Measurements from ENCODE around the gene SMYD3.
"Not testable (repeated sequence)": the region's sequence is repeated elsewhere in the genome, so short reads cannot be mapped to it uniquely, and the experiment has no call there.

Gene SMYD3

DNA sequence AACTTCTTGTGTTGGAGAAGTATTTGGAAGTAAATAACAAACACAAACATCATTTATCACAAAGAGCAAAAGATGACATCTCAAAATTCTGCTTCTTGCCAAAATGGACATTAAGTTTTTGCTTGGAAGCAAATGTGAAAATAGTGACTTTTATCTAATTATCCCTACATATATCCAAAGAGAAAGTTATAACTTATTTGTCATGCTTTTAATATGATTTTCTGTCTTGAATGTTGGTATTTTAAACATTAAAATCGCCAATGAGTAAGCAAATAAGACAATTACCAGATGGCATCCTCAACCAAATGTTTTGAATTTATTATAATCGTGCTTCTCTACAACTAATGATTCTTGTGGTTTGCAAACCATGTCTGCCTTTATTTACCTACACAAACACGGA, 758.0 kb downstream of the SMYD3 start:
- Histone ChIP-seq H3K4me3 (IDR thresholded peaks at IDR 0.05; ENCODE audit: insufficient read depth, low read depth, low read length) (no peak overlapping the region), H3K27me3 (ENCODE audit: insufficient read depth, low read depth) (no peaks in the 10 kb centered on the region), H3K27ac (no peak overlapping the region), H3K36me3 (ENCODE audit: insufficient read depth) (no peaks in the 10 kb centered on the region), H3K4me2 (no peak overlapping the region), H3K9ac (no peak overlapping the region), H2AFZ (ENCODE audit: low read depth) (no peak overlapping the region), H4K20me1 (ENCODE audit: insufficient read depth) (no peaks in the 10 kb centered on the region), H3K4me1 (ENCODE audit: low read depth, poor library complexity, severe bottlenecking) (no peaks in the 10 kb centered on the region), H3K79me2 (ENCODE audit: insufficient read depth, low read depth) (no peaks in the 10 kb centered on the region)
- TF ChIP-seq CTCF (conservative IDR thresholded peaks at IDR 0.05; ENCODE audit: low read depth, low read length) = no peak

GRCh38 chr1:245748646-245749045, 758.4 kb downstream of the SMYD3 start:
- Histone ChIP-seq H3K4me2 (no peak overlapping the region), H3K36me3 (ENCODE audit: insufficient read depth) (no peaks in the 10 kb centered on the region), H2AFZ (ENCODE audit: low read depth) (no peak overlapping the region), H4K20me1 (ENCODE audit: insufficient read depth) (no peaks in the 10 kb centered on the region), H3K27me3 (ENCODE audit: insufficient read depth, low read depth) (no peaks in the 10 kb centered on the region), H3K79me2 (ENCODE audit: insufficient read depth, low read depth) (no peaks in the 10 kb centered on the region), H3K4me3 (IDR thresholded peaks at IDR 0.05; ENCODE audit: insufficient read depth, low read depth, low read length) (no peak overlapping the region), H3K9ac (no peak overlapping the region), H3K4me1 (ENCODE audit: low read depth, poor library complexity, severe bottlenecking) (no peaks in the 10 kb centered on the region), H3K27ac (no peak overlapping the region)
- no peak for TF ChIP-seq CTCF (conservative IDR thresholded peaks at IDR 0.05; ENCODE audit: low read depth, low read length)

GRCh38 chr1:245748240-245748639, 758.8 kb downstream of the SMYD3 start:
- Histone ChIP-seq H4K20me1 (ENCODE audit: insufficient read depth) (no peaks in the 10 kb centered on the region), H3K36me3 (ENCODE audit: insufficient read depth) (no peaks in the 10 kb centered on the region), H3K79me2 (ENCODE audit: insufficient read depth, low read depth) (no peaks in the 10 kb centered on the region), H3K27ac (no peak overlapping the region), H3K4me1 (ENCODE audit: low read depth, poor library complexity, severe bottlenecking) (no peaks in the 10 kb centered on the region), H3K4me3 (IDR thresholded peaks at IDR 0.05; ENCODE audit: insufficient read depth, low read depth, low read length) (no peak overlapping the region), H2AFZ (ENCODE audit: low read depth) (no peak overlapping the region), H3K9ac (no peak overlapping the region), H3K4me2 (no peak overlapping the region), H3K27me3 (ENCODE audit: insufficient read depth, low read depth) (no peaks in the 10 kb centered on the region)
- TF ChIP-seq CTCF (conservative IDR thresholded peaks at IDR 0.05; ENCODE audit: low read depth, low read length) = no peak

GRCh38 chr1:245742896-245743295, 764.2 kb downstream of the SMYD3 start:
- no peak overlapping the region for H3K4me2 ChIP-seq
- H3K27me3 ChIP-seq (ENCODE audit: insufficient read depth, low read depth) = no peaks in the 10 kb centered on the region
- no peaks in the 10 kb centered on the region for H3K4me1 ChIP-seq (ENCODE audit: low read depth, poor library complexity, severe bottlenecking)
- H3K4me3 ChIP-seq (IDR thresholded peaks at IDR 0.05; ENCODE audit: insufficient read depth, low read depth, low read length) = no peak overlapping the region
- H4K20me1 ChIP-seq (ENCODE audit: insufficient read depth) = no peaks in the 10 kb centered on the region
- H3K79me2 ChIP-seq (ENCODE audit: insufficient read depth, low read depth) = no peaks in the 10 kb centered on the region
- no peak overlapping the region for H3K9ac ChIP-seq
- H3K36me3 ChIP-seq (ENCODE audit: insufficient read depth) = no peaks in the 10 kb centered on the region
- H3K27ac ChIP-seq = no peak overlapping the region
- TF ChIP-seq CTCF (conservative IDR thresholded peaks at IDR 0.05; ENCODE audit: low read depth, low read length) = no peak
- no peak overlapping the region for H2AFZ ChIP-seq (ENCODE audit: low read depth)

DNA sequence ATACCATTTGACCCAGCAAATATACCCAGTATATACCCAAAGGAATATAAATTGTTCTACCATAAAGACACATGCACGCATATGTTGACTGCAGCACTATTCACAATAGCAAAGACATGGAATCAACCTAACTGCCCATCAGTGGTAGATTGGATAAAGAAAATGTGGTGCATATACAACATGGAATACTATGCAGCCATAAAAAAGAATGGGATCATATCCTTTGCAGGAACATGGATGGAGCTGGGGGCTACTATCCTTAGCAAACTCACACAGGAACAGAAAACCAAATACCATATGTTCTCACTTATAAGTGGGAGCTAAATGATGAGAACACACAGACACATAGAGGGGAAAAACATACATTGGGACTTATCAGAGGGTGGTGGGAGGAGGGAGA, 766.7 kb downstream of the SMYD3 start:
- not testable (repeated sequence) for H3K27ac ChIP-seq; H3K4me2 ChIP-seq; H4K20me1 ChIP-seq (ENCODE audit: insufficient read depth); H3K79me2 ChIP-seq (ENCODE audit: insufficient read depth, low read depth); H2AFZ ChIP-seq (ENCODE audit: low read depth); H3K27me3 ChIP-seq (ENCODE audit: insufficient read depth, low read depth); H3K9ac ChIP-seq; H3K4me1 ChIP-seq (ENCODE audit: low read depth, poor library complexity, severe bottlenecking); H3K36me3 ChIP-seq (ENCODE audit: insufficient read depth); H3K4me3 ChIP-seq (IDR thresholded peaks at IDR 0.05; ENCODE audit: insufficient read depth, low read depth, low read length)
